ENCODE data around the gene DIP2A.

Gene DIP2A

DNA sequence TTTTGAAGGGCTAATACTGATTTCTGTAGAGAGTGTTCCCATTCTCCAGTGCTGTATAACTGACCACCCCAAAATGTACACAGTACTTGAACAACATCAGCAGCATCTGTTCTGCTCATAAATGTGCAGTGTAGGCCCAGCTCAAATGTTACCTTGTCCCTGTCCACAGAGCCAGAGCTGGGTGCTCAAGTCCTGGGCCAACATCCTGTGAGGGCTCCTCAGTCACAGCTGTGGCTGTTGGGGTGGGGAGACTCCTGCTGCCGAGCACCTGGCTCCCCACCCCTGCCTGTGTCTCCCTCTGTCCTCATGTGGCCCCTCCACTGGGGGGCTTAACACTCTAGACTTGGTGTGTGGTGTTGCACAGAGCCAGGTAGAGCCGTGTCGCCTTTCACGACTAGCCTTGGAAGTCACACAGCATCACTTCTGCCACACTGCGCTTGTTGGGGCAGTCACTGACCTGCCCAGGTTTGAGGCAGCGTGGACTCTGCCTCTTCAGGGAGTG lies 30.5 kb downstream of the DIP2A start:
- H3K27me3 Mint-ChIP-seq: no peaks in the 10 kb centered on the region
- no peak overlapping the region for H3K4me3 Mint-ChIP-seq
- peaks cover 38 to 40% of the 10 kb centered on the region in 2 donors for H3K36me3 Mint-ChIP-seq
- H3K9me3 Mint-ChIP-seq: peaks cover 0 to 3% of the 10 kb centered on the region in 2 donors
- no peak overlapping the region for H3K27ac Mint-ChIP-seq
- ATAC-seq (replicated peaks) (no peak), DNase-seq (no peak)
- H3K4me1 Mint-ChIP-seq: peaks cover 0 to 3% of the 10 kb centered on the region in 2 donors

DNA sequence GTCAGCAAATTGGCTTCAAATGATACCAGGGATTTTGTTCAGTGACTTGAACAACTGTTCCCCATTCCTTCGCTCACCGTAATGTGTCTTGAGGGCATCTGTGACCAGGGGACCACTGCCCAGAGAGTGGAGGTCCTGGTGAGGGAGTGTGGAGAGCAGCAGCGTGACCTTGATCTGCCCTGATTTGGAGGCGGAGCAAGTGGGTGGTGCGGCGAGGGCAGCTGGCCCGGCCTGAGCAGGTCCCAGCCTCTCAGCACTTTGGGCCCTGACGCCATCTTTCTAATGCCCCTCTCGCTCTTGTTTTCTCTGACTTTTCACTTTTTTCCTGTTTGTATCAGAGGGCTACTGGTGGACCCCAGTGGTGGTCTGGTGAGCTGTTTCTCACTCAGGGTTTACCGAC lies 31.1 kb downstream of the DIP2A start:
- DNase-seq (no peak), ATAC-seq (replicated peaks) (no peak)
- Mint-ChIP-seq H3K4me1 (peaks cover 0 to 3% of the 10 kb centered on the region in 2 donors), H3K9me3 (peaks cover 0 to 3% of the 10 kb centered on the region in 2 donors), H3K27me3 (no peaks in the 10 kb centered on the region), H3K27ac (peak overlapping the region; percentile 7), H3K36me3 (peaks cover 44 to 45% of the 10 kb centered on the region in 2 donors), H3K4me3 (no peak overlapping the region)

DNA sequence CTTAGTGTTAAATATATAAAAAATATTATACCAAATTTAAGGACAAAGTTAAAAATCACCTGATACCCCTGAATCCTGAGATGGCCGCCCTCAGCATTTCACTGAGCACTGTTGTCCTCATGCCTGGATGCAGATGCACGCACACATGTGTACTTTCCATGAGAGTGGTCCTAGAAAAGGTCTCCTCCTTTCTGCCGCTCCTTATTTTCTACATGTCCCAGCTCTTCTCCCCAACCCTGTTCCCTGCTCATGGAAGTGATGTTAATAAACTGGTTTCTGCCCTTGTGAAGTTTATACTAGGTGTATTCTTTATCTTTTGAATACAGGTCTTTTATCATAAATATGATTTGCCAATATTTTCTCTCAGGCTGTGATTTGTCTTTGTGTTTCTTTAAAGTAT lies 32.9 kb downstream of the DIP2A start:
- DNase-seq (no peak), ATAC-seq (replicated peaks) (no peak)
- no peak overlapping the region for H3K4me3 Mint-ChIP-seq
- H3K4me1 Mint-ChIP-seq: peaks cover 0 to 3% of the 10 kb centered on the region in 2 donors
- H3K36me3 Mint-ChIP-seq: peaks cover 43 to 55% of the 10 kb centered on the region in 2 donors
- no peaks in the 10 kb centered on the region for H3K27me3 Mint-ChIP-seq
- H3K9me3 Mint-ChIP-seq: peaks cover 0 to 3% of the 10 kb centered on the region in 2 donors
- H3K27ac Mint-ChIP-seq: no peak overlapping the region

DNA sequence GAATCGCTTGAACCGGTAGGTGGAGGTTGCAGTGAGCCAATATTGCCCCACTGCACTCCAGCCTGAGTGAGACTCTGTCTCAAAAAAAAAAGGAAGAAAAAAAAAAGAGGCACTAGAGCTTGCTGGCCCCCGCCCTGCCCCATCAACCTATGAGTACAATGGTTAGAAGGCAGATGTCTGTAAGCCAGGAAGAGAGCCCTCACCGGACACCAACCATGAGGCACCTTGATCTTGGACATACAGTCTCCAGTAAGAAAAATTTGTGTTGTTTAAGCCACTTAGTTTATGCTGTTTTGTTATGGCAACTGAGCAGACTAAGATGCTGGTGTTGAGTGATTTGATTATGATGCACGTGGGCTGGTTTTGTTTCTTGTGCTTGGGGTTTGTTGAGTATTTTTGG lies 34.2 kb downstream of the DIP2A start:
- peaks cover 0 to 3% of the 10 kb centered on the region in 2 donors for H3K4me1 Mint-ChIP-seq
- peaks cover 44 to 52% of the 10 kb centered on the region in 2 donors for H3K36me3 Mint-ChIP-seq
- H3K27me3 Mint-ChIP-seq: no peaks in the 10 kb centered on the region
- ATAC-seq (replicated peaks) (no peak), DNase-seq (no peak)
- no peak overlapping the region for H3K27ac Mint-ChIP-seq
- H3K9me3 Mint-ChIP-seq: peaks cover 0 to 3% of the 10 kb centered on the region in 2 donors
- H3K4me3 Mint-ChIP-seq: no peak overlapping the region

DNA sequence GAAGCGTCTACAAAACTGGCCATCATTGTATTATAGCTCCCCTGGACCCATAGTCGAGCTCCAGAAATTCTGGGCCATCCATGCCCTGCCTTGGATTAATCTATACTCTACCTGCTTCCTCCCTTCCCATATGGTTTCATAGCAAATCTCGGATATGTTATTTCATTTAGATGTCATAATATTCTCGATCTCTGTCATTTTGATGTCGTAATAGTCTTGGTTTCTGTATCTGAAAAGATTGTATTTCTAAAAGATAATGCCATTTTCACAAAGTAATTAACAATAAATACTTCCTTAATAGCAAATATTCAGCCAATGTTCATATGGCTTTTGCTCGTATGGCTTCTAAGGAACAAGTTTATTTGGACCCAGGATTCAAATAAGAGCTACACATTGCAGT lies 35.1 kb downstream of the DIP2A start:
- Mint-ChIP-seq H3K36me3 (peaks cover 52 to 58% of the 10 kb centered on the region in 2 donors), H3K4me1 (peaks cover 0 to 3% of the 10 kb centered on the region in 2 donors), H3K9me3 (peaks cover 0 to 3% of the 10 kb centered on the region in 2 donors), H3K27ac (no peak overlapping the region), H3K27me3 (no peaks in the 10 kb centered on the region), H3K4me3 (no peak overlapping the region)
- ATAC-seq (replicated peaks) (no peak), DNase-seq (no peak)

DNA sequence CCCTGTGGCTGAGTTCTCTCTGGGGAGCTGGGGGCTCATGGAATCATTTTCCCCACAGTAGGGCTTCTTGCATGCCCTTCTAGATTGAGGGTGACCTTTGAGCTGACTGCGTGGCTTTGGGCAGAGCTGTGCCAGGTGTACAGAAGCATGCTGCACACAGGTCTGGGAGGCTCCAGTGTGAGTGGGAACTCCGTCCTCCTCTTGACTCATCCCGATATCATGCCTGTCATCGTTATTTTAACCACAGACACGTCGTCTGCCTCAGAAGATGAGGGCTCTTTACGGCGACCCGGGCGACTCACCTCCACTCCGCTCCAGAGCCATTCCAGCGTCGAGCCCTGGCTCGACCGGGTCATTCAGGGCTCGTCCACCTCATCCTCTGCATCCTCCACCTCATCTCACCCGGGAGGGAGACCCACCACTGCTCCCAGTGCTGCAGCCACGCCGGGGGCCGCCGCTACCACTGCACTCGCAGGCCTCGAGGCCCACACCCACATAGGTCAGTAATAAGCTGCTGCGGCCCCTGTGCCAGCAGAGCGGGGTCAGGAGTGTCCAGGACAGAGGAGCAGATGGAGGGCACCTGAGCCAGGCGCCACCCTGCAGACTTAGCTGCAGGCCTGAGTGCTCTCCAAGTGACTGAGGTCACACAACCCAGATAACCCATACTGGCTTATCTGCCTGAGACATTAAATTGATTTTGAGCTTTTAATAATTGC lies 39.8 kb downstream of the DIP2A start:
- H3K9me3 Mint-ChIP-seq: no peaks in the 10 kb centered on the region
- no peak overlapping the region for H3K27ac Mint-ChIP-seq
- H3K36me3 Mint-ChIP-seq: peaks cover 39 to 52% of the 10 kb centered on the region in 2 donors
- ATAC-seq (replicated peaks) (no peak), DNase-seq (no peak)
- H3K4me1 Mint-ChIP-seq: peaks cover 8 to 14% of the 10 kb centered on the region in 2 donors
- no peaks in the 10 kb centered on the region for H3K27me3 Mint-ChIP-seq
- H3K4me3 Mint-ChIP-seq: no peak overlapping the region

DNA sequence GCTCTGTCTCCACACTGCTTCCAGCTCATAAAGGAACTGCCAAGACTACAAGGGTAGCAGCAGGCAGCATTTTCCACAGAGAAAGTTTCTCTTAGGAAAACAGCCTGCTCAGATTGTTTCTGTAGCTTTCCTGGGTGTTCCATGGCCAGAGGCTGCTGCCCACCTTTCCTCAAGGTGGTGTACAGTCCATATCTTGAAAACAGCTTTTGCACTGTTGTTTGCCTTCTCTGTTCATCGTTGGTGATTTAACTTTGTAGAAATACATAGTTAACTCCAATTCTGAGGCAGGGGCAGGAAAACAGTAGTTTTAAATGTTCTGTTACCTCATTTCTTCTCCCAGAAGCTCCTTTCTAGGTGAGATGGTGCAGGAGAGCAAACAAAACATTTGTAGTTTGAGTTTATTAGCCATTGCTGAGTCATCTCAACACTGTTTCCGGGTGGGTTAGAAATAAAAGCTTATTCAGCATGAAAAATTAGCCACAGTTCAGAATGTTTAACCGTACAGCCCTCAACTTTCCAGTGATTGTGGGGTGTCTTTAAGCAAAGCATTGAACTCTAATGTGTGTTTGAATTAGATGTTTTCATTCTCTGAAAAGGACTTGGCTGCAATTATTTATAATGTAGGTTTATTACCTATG lies 41.7 kb downstream of the DIP2A start:
- Mint-ChIP-seq H3K4me3 (no peak overlapping the region), H3K4me1 (peaks cover 16 to 26% of the 10 kb centered on the region in 2 donors), H3K27me3 (no peaks in the 10 kb centered on the region), H3K27ac (peak overlapping the region; percentile 37), H3K36me3 (peaks cover 33 to 45% of the 10 kb centered on the region in 2 donors), H3K9me3 (no peaks in the 10 kb centered on the region)
- DNase-seq (no peak), ATAC-seq (replicated peaks) (no peak)

DNA sequence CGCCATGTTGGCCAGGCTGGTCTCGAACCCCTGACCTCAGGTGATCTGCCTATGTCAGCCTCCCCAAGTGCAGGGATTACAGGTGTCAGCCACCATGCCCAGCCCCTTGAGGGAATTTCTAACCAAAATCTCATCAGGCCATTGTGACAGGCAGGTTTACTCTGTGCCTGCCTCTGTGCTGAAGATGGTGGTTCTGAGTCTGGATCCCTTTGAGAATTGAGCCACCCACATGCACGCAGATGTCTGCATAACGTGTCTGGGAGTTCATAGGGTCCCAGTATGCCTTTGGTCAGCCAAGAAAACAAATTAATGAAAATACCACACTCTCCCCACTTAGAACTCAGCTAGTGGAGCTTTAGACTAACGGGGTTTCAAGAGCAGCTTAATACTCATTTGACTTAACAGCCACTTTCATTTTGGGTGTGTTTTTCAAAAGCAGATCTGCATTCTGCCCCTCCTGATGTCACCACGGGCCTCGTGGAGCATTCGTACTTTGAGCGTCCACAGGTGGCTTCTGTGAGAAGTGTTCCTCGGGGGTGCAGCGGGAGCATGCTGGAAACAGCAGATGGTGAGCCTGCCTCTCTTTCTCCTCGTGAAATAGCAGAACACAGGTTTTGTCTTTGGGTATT lies 45.3 kb downstream of the DIP2A start:
- Mint-ChIP-seq H3K27me3 (no peaks in the 10 kb centered on the region), H3K4me1 (peaks cover 20 to 42% of the 10 kb centered on the region in 2 donors), H3K4me3 (peak overlapping the region in 1 of 2 donors; percentile 39), H3K36me3 (peaks cover 25 to 39% of the 10 kb centered on the region in 2 donors), H3K9me3 (no peaks in the 10 kb centered on the region), H3K27ac (peak overlapping the region; percentile 53)
- peak; percentile 43 to 61 for ATAC-seq (replicated peaks)
- DNase-seq: no peak

DNA sequence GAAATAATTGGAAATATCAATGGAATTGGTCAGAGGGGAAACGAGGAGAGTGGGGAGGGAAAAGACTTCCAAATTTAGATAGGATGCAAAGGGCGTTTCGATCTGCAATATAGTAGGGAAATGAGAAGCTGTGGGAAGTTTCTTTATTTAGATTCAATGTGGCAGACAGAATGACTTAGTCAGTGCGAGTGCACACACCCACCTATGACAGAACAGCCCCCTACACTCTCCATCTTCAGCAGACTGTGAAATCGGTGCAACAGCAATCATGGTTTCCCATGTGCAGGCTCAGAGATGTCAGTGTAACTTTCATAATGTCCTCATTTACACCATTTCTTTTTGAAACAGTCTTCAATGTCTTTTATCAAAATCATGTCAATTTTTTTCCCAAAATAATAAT lies 46.0 kb downstream of the DIP2A start:
- peaks cover 22 to 39% of the 10 kb centered on the region in 2 donors for H3K36me3 Mint-ChIP-seq
- H3K27me3 Mint-ChIP-seq: no peaks in the 10 kb centered on the region
- H3K27ac Mint-ChIP-seq: peak overlapping the region; percentile 53
- ATAC-seq (replicated peaks) (peak in 1 of 2 donors; percentile 30), DNase-seq (no peak)
- peak overlapping the region in 1 of 2 donors; percentile 39 for H3K4me3 Mint-ChIP-seq
- no peaks in the 10 kb centered on the region for H3K9me3 Mint-ChIP-seq
- H3K4me1 Mint-ChIP-seq: peaks cover 18 to 42% of the 10 kb centered on the region in 2 donors

DNA sequence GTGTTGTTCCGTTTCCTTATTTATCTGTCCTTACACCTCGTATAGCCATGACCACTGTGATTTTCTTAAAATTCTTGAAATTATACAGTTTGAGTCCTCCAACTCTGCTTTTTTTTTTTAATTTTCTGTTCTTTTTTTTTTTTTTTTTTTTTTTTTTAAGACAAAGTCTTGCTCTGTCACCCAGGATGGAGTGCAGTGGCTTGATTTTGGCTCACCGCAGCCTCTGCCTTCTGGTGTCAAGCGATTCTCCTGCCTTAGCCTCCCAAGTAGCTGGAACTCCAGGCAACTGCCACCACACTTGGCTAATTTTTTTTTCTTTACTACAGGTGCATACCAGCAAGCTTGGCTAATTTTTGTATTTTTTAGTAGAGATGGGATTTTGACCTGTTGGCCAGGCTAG lies 48.9 kb downstream of the DIP2A start:
- peaks cover 14 to 34% of the 10 kb centered on the region in 2 donors for H3K4me1 Mint-ChIP-seq
- H3K27ac Mint-ChIP-seq: no peak overlapping the region
- DNase-seq: no peak
- no peak for ATAC-seq (replicated peaks)
- no peak overlapping the region for H3K4me3 Mint-ChIP-seq
- no peaks in the 10 kb centered on the region for H3K9me3 Mint-ChIP-seq
- H3K36me3 Mint-ChIP-seq: peaks cover 26 to 57% of the 10 kb centered on the region in 2 donors
- H3K27me3 Mint-ChIP-seq: no peaks in the 10 kb centered on the region

DNA sequence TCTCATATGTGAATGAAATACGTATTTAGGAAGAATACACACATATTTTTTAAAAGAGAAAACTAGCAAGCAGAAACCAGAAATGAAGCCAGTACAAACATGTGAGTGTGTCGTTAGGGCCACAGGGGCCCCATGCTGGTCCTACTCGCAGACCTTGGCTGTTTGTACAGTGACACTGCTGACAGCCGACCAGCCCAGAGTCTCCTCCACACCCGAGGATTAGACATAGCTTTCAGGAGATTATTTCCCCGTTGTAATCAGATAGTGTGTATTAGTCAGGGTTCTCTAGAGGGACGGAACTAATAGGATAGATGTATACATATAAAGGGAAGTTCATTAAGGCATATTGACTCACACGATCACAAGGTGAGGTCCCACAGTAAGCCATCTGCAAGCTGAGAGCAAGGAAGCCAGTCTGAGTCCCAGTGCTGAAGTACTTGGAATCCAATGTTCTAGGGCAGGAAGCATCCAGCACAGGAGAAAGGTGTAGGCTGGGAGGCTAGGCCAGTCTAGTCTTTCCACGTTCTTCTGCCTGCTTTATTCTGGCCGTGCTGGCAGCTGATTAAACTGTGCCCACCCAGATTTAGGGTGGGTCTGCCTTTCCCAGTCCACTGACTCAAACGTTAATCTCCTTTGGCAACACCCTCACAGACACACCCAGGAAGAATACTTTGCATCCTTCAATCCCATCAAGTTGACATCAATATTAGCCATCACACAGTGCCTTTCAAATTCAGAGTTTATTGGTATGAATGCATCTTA lies 51.2 kb downstream of the DIP2A start:
- H3K27ac Mint-ChIP-seq: no peak overlapping the region
- peaks cover 22 to 48% of the 10 kb centered on the region in 2 donors for H3K36me3 Mint-ChIP-seq
- H3K4me3 Mint-ChIP-seq: no peak overlapping the region
- H3K9me3 Mint-ChIP-seq: no peaks in the 10 kb centered on the region
- H3K4me1 Mint-ChIP-seq: peaks cover 4 to 16% of the 10 kb centered on the region in 2 donors
- no peak for ATAC-seq (replicated peaks)
- no peak for DNase-seq
- H3K27me3 Mint-ChIP-seq: no peaks in the 10 kb centered on the region

DNA sequence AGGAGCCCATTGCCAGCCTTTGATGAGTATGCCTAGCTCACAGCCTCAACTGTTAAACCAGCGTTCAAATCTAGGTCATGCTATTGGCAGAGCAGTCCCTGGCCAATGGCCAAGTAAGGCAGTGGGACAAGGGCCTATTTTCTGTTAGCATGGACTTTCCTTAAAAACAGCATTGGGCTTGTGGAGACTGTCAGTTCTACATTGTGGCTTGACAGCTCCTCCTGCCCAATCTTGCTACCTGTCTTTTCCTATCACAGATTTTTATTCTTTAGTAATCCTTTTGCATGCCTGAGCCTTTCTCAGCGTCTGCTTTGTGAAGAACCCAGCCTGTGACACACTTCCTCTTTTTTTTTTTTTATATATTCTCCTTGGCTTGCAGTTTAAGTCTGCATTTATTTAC lies 56.4 kb downstream of the DIP2A start:
- Mint-ChIP-seq H3K27ac (no peak overlapping the region), H3K36me3 (peaks cover 24 to 53% of the 10 kb centered on the region in 2 donors), H3K9me3 (no peaks in the 10 kb centered on the region), H3K27me3 (no peaks in the 10 kb centered on the region), H3K4me1 (peaks cover 3 to 13% of the 10 kb centered on the region in 2 donors), H3K4me3 (no peak overlapping the region)
- ATAC-seq (replicated peaks) (peak; percentile 57 to 59), DNase-seq (no peak)

DNA sequence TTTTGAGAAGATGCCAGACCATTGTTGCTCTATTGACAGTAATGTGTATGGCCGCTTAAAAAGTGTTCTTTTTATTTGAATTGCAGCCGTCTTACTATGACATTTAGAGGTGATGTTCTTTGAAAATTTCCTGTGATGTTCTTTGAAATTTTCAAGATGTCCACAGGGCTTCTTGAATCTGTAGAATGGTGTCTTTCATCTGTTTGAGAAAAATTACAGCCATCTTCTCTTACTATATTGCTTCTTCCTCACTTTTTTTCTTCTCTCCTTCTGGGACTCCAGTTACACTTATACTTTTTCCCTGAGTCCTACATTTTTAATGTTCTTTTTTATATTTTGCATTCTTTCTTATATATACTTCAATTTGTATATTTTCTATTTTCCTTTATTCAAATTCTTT lies 57.4 kb downstream of the DIP2A start:
- Mint-ChIP-seq H3K27ac (no peak overlapping the region), H3K4me1 (peaks cover 3 to 13% of the 10 kb centered on the region in 2 donors), H3K36me3 (peaks cover 20 to 50% of the 10 kb centered on the region in 2 donors), H3K9me3 (no peaks in the 10 kb centered on the region), H3K27me3 (no peaks in the 10 kb centered on the region), H3K4me3 (no peak overlapping the region)
- DNase-seq: no peak
- ATAC-seq (replicated peaks): no peak

DNA sequence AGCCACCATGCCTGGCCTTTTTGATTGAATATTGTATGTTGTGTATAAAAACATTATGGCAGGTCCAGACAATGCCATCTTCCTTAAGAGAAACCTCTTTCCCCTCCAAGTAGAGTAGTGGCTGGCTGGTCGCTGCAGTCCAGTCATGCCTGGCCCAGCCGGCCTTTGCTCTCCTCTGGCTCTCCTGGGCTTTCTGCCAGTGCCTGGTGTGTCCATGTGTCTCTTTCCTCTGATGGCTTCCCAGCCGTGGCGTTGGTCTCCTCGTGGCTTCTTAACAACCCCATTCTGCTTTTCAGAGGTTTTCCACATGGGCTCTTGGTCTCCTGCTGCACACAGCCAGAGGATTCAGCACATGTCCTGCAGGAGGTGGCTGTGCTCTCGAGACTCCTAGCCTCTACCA lies 58.7 kb downstream of the DIP2A start:
- DNase-seq: no peak
- no peak overlapping the region for H3K4me3 Mint-ChIP-seq
- ATAC-seq (replicated peaks): no peak
- no peaks in the 10 kb centered on the region for H3K9me3 Mint-ChIP-seq
- no peaks in the 10 kb centered on the region for H3K27me3 Mint-ChIP-seq
- H3K27ac Mint-ChIP-seq: no peak overlapping the region
- peaks cover 3 to 13% of the 10 kb centered on the region in 2 donors for H3K4me1 Mint-ChIP-seq
- peaks cover 25 to 47% of the 10 kb centered on the region in 2 donors for H3K36me3 Mint-ChIP-seq
